Ovary (tissue), 3 donors: Measurements from ENCODE around the gene NCAPH2.

ENCODE experiments used
- EP300 ChIP-seq: sonication (generic); formaldehyde crosslinking; IDR thresholded peaks from one replicate; pipeline ENCODE4 v1.6.1; 2017; ENCODE audit warnings: antibody characterized with exemption
- POLR2A ChIP-seq: fragments of 450-650 bp; IDR thresholded peaks from one replicate; pipeline ENCODE4 v1.6.1; 2017; ENCODE audit warnings: antibody characterized with exemption, mild to moderate bottlenecking, moderate library complexity
- TF ChIP-seq, protein P1 (sequence below), 3 donors: fragments of 450-650 bp in 2 of 3; fragments of 200-600 bp in 1 of 3; IDR thresholded peaks; one replicate each; pipeline versions ENCODE4 v1.5.1 to v1.8.0; 2016 to 2022; ENCODE audit warnings: antibody characterized with exemption in 3 of 3, mild to moderate bottlenecking in 1 of 3
- donor health status: DM: no; HTN: no; CAD: no.

DNA sequence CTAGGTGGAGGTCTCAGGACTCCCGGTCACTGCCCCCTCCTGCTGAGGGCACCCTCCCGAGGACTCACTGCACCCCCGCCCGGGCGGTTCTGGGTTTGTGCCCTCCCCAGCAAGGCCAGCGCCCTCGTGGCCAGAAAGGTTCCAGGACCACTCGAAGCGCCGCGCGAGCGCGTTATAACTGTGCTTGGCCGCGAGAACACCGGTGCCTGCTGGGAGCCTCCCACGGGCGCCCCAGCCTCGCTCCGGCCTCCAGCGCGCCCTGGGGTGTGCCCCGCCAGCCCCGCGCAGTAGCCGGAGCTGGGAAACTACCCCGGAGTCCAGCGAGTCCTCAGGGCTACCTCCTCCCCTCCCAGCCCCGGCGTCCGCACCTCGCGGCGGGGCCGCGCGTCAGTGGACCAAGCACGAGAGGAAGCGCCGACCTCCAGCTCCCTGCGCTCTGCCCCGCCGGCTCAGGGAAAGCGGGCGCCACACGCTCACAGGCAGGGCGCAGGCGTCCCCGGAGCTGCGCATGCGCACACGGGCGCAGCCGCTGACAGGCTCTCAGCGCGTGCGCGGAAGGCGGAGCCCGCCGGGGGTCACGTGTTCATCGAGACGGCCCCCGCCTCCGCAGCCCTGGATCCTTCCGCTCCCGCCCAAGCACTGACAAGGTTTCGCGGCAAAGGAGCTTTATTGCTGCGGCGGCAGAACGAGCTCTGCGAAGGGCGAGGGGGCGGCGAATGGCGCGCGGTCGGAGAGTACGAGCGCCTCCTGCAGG is 17.3 kb downstream of the NCAPH2 start, which contains the start of gene SCO2:
- peak; percentile 56 for TF ChIP-seq POLR2A
- TF ChIP-seq EP300, result no peak
- TF ChIP-seq, protein P1, sequence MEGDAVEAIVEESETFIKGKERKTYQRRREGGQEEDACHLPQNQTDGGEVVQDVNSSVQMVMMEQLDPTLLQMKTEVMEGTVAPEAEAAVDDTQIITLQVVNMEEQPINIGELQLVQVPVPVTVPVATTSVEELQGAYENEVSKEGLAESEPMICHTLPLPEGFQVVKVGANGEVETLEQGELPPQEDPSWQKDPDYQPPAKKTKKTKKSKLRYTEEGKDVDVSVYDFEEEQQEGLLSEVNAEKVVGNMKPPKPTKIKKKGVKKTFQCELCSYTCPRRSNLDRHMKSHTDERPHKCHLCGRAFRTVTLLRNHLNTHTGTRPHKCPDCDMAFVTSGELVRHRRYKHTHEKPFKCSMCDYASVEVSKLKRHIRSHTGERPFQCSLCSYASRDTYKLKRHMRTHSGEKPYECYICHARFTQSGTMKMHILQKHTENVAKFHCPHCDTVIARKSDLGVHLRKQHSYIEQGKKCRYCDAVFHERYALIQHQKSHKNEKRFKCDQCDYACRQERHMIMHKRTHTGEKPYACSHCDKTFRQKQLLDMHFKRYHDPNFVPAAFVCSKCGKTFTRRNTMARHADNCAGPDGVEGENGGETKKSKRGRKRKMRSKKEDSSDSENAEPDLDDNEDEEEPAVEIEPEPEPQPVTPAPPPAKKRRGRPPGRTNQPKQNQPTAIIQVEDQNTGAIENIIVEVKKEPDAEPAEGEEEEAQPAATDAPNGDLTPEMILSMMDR (IDR thresholded peaks at IDR 0.05), result peak; percentile 14 to 65 (median 58)
